Tibial artery (tissue), 4 donors: ENCODE results near the gene MMS19.

Experiments used
- DNase-seq, 2 donors: peaks; one replicate each; pipeline ENCODE4 v3.0.0-alpha.2; 2019
- H3K27ac ChIP-seq, 2 donors: fragments of 200-600 bp; sonication (generic) in 1 of 2; 1 replicate in 1 of 2; 2 replicates in 1 of 2; pipeline ENCODE4 v1.5.1; 2018 to 2019; ENCODE audit warnings: mild to moderate bottlenecking in 1 of 2
- H3K27me3 ChIP-seq, 2 donors: fragments of 200-600 bp; sonication (generic) in 1 of 2; one replicate each; pipeline versions ENCODE4 v1.5.1 to v1.6.0; 2016 to 2019
- H3K36me3 ChIP-seq, 3 donors: fragments of 200-600 bp; sonication (generic) in 2 of 3; one replicate each; pipeline ENCODE4 v1.5.1; 2016 to 2019; ENCODE audit warnings: mild to moderate bottlenecking in 2 of 3
- H3K4me1 ChIP-seq, 4 donors: fragments of 200-600 bp; sonication (generic) in 2 of 4; 1 replicate in 3 of 4; 2 replicates in 1 of 4; pipeline ENCODE4 v1.5.1; 2016 to 2019
- H3K4me3 ChIP-seq, 2 donors: fragments of 200-600 bp; sonication (generic) in 1 of 2; 1 replicate in 1 of 2; 2 replicates in 1 of 2; pipeline ENCODE4 v1.5.1; 2018 to 2019; ENCODE audit warnings: mild to moderate bottlenecking in 2 of 2
- H3K9me3 ChIP-seq, 3 donors: fragments of 200-600 bp; sonication (generic) in 1 of 3; one replicate each; pipeline ENCODE4 v1.5.1; 2016 to 2019
- intact Hi-C: fragments of 100-400 bp; cut with DNase I; formaldehyde crosslinking; loops from one replicate; pipeline ENCODE4 v1.15.0; 2023; ENCODE audit warnings: low total_unique reads
- TF ChIP-seq, protein P1 (sequence below), 2 experiments: fragments of 200-600 bp in 1 of 2; fragments of 450-650 bp in 1 of 2; IDR thresholded peaks; one replicate each; pipeline ENCODE4 v1.5.1; 2017 to 2019; ENCODE audit warnings: antibody characterized with exemption in 2 of 2, mild to moderate bottlenecking in 1 of 2, moderate library complexity in 1 of 2

Gene MMS19

DNA sequence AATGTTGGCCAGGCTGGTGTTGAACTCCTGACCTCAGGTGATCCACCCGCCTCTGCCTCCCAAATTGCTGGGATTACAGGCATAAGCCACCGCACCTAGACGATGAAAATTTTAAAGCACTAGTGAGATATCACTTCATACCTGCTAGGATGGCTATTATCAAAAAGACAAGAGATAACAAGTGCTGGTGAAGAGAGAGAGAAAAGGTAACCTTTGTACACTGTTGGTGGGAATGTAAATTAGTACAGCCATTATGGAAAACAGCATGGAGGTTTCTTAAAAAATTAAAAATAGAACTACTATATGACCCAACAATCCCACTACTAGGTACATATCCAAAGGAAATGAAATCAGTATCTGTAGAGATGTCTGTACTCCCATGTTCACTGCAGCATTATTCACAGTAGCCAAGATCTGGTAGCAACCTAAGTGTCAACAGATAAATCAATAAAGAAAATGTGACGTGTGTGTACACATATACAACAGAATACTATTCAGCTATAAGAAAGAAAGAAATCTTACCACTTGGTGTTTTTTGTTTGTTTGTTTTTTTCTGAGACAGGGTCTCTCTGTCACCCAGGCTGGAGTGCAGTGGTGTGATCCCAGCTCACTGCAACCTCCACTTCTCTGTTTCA lies 12.5 kb downstream of the MMS19 start:
- H3K4me1 ChIP-seq: peaks cover 0 to 27% (median 15%) of the 10 kb centered on the region in 4 donors
- H3K9me3 ChIP-seq: no peaks in the 10 kb centered on the region
- peaks cover 4 to 26% (median 23%) of the 10 kb centered on the region in 3 donors for H3K36me3 ChIP-seq
- H3K4me3 ChIP-seq: no peak overlapping the region
- DNase-seq: no peak
- no peaks in the 10 kb centered on the region for H3K27me3 ChIP-seq
- H3K27ac ChIP-seq: no peak overlapping the region
- TF ChIP-seq, protein P1, sequence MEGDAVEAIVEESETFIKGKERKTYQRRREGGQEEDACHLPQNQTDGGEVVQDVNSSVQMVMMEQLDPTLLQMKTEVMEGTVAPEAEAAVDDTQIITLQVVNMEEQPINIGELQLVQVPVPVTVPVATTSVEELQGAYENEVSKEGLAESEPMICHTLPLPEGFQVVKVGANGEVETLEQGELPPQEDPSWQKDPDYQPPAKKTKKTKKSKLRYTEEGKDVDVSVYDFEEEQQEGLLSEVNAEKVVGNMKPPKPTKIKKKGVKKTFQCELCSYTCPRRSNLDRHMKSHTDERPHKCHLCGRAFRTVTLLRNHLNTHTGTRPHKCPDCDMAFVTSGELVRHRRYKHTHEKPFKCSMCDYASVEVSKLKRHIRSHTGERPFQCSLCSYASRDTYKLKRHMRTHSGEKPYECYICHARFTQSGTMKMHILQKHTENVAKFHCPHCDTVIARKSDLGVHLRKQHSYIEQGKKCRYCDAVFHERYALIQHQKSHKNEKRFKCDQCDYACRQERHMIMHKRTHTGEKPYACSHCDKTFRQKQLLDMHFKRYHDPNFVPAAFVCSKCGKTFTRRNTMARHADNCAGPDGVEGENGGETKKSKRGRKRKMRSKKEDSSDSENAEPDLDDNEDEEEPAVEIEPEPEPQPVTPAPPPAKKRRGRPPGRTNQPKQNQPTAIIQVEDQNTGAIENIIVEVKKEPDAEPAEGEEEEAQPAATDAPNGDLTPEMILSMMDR (IDR thresholded peaks at IDR 0.05): no peak
- intact Hi-C loops: no loop called here

DNA sequence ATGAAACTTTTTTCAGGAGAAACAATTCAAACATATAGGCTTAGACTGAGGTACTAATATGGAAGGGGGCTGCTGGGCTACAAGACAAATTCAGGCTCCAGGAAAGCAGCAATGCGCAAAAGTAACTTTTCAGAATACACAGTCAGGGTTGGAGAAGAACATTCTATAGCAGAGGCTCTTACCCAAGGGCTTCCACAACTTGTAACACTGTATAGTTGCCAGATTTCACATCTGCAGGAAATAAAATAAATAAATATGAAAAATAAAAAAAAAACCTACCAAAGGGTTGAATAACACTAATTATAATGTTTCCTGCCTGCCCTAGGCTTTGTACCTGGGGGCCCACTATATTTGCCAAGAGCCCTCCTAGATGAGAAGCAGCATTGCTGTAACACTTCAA lies 14.3 kb downstream of the MMS19 start:
- no peak for DNase-seq
- H3K4me1 ChIP-seq: peaks cover 0 to 12% (median 4%) of the 10 kb centered on the region in 4 donors
- H3K36me3 ChIP-seq: peaks cover 13 to 45% (median 40%) of the 10 kb centered on the region in 3 donors
- H3K27me3 ChIP-seq: no peaks in the 10 kb centered on the region
- no peaks in the 10 kb centered on the region for H3K9me3 ChIP-seq
- intact Hi-C loops: no loop called here
- no peak overlapping the region for H3K27ac ChIP-seq
- TF ChIP-seq, protein P1 (IDR thresholded peaks at IDR 0.05): no peak
- no peak overlapping the region for H3K4me3 ChIP-seq

DNA sequence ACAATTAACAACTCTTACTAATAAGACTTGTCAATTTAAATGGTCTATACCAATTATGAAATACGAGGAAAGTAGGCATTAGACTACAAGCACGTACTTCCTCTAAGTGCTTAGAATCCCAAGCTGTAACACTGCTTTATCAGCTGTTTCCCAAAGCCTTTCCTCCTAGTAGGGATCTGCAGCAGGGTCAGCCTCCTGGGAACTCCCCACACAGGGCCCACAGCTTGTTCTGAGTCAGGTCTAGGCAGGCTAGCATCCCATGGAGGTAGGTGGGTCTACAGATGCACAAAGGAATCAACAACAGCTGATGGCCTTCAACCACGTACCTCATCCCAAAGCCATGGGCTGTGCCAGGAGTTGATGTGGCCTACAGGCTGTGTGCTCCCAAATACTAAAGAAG lies 14.7 kb downstream of the MMS19 start:
- no peak for DNase-seq
- Histone ChIP-seq H3K4me3 (no peak overlapping the region), H3K4me1 (peaks cover 0 to 8% (median 4%) of the 10 kb centered on the region in 4 donors), H3K36me3 (peaks cover 13 to 48% (median 44%) of the 10 kb centered on the region in 3 donors), H3K27ac (no peak overlapping the region), H3K9me3 (no peaks in the 10 kb centered on the region), H3K27me3 (no peaks in the 10 kb centered on the region)
- intact Hi-C loops: no loop called here
- TF ChIP-seq, protein P1 (IDR thresholded peaks at IDR 0.05): no peak

DNA sequence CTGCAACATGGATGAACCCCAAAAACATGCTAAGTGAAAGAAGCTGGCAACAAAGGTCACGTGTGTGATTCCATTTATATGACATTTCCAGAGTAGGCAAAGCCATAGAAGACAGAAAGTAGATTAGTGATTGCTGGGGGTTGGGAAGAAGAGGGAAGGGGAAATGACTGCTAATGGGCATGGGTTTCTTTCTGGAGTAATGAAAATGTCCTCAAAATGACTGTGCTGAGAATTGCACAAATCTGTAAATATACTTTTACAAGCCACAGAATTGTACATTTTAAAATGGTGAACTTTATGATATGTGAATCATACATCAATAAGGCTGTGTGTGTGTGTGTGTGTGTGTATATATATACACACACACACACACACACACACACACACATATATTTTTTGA lies 15.8 kb downstream of the MMS19 start:
- intact Hi-C loops: no loop called here
- Histone ChIP-seq H3K4me1 (peaks cover 0 to 7% (median 0%) of the 10 kb centered on the region in 4 donors), H3K27me3 (no peaks in the 10 kb centered on the region), H3K36me3 (peaks cover 23 to 59% (median 56%) of the 10 kb centered on the region in 3 donors), H3K9me3 (no peaks in the 10 kb centered on the region), H3K27ac (no peak overlapping the region), H3K4me3 (no peak overlapping the region)
- no peak for DNase-seq
- TF ChIP-seq, protein P1 (IDR thresholded peaks at IDR 0.05): no peak

DNA sequence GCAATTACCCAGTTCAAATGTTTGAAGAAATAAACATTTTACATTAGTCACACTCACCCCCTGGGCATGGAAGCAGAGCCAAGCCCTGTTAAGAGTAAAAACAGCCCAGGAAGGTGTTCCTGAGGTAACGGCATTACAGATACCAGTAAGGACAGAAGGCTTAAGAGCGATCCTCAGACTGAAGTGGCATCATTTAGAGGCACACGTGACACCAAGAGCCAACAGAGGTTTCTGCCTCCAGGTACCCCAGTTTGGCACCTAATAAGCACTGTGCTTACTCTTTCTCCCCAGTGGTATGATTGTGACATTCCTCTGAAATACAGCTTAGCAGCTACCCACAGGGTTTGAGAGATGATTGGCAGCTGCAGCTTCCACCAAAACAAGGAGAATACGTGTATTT lies 17.2 kb downstream of the MMS19 start:
- Histone ChIP-seq H3K36me3 (peaks cover 36 to 72% (median 69%) of the 10 kb centered on the region in 3 donors), H3K27ac (no peak overlapping the region), H3K27me3 (no peaks in the 10 kb centered on the region), H3K4me3 (no peak overlapping the region), H3K4me1 (peaks cover 0 to 7% (median 0%) of the 10 kb centered on the region in 4 donors), H3K9me3 (no peaks in the 10 kb centered on the region)
- TF ChIP-seq, protein P1 (IDR thresholded peaks at IDR 0.05): no peak
- no peak for DNase-seq
- intact Hi-C loops: no loop called here
